ENCODE data around the gene DMXL1. TPM values are rescaled to one million over a fixed set of nuclear protein-coding genes. Genes with fewer than 3 reads are reported as not detected.

The DMXL1 gene
- total RNA-seq, 4 donors from 2014 or later: 38.4 to 157 (median 48.2) TPM

- WGBS, 2 donors (ENCODE audit: low coverage in 1 of 2): 100% methylated on average over 2 to 3 of the region's 7 CpGs
- Histone ChIP-seq H3K4me1 (no peaks in the 10 kb centered on the region), H3K4me3 (no peak overlapping the region), H3K27ac (no peak overlapping the region), H3K9me3 (no peaks in the 10 kb centered on the region), H3K36me3 (peaks cover 3 to 56% of the 10 kb centered on the region in 2 donors), H3K27me3 (no peaks in the 10 kb centered on the region)
- ATAC-seq: no peak
- TF ChIP-seq POLR2AphosphoS5 (IDR thresholded peaks at IDR 0.05) (no peak), EP300 (IDR thresholded peaks at IDR 0.05) (no peak), POLR2A (IDR thresholded peaks at IDR 0.05) (no peak), CTCF (IDR thresholded peaks at IDR 0.05) (no peak)
Measured at GRCh38 chr5:119136666-119137318, 65.9 kb downstream of the DMXL1 start.

- Histone ChIP-seq H3K9me3 (peaks cover 0 to 11% (median 0%) of the 10 kb centered on the region in 3 donors), H3K4me1 (no peaks in the 10 kb centered on the region), H3K4me3 (no peak overlapping the region), H3K36me3 (peaks cover under 1 to 89% of the 10 kb centered on the region in 2 donors), H3K27me3 (no peaks in the 10 kb centered on the region), H3K27ac (no peak overlapping the region)
- no peak for ATAC-seq
- 85 to 98% methylated on average over 4 of the region's 4 CpGs for WGBS, 2 donors (ENCODE audit: low coverage in 1 of 2)
- TF ChIP-seq EP300 (IDR thresholded peaks at IDR 0.05) (no peak), POLR2AphosphoS5 (IDR thresholded peaks at IDR 0.05) (no peak), POLR2A (IDR thresholded peaks at IDR 0.05) (no peak), CTCF (IDR thresholded peaks at IDR 0.05) (no peak)
Measured at GRCh38 chr5:119153629-119154028, 82.7 kb downstream of the DMXL1 start.

- WGBS, 2 donors (ENCODE audit: low coverage in 1 of 2): 100% methylated on average over 1 to 2 of the region's 2 CpGs
- no peak for ATAC-seq
- H3K27ac ChIP-seq: no peak overlapping the region
- H3K4me3 ChIP-seq: no peak overlapping the region
- TF ChIP-seq EP300 (IDR thresholded peaks at IDR 0.05) (no peak), CTCF (IDR thresholded peaks at IDR 0.05) (no peak), POLR2A (IDR thresholded peaks at IDR 0.05) (no peak), POLR2AphosphoS5 (IDR thresholded peaks at IDR 0.05) (no peak)
- peaks cover 0 to 11% (median 0%) of the 10 kb centered on the region in 3 donors for H3K9me3 ChIP-seq
- peaks cover 0 to 67% of the 10 kb centered on the region in 2 donors for H3K36me3 ChIP-seq
- no peaks in the 10 kb centered on the region for H3K27me3 ChIP-seq
- H3K4me1 ChIP-seq: no peaks in the 10 kb centered on the region
Measured at GRCh38 chr5:119158144-119158543, 87.3 kb downstream of the DMXL1 start.

GRCh38 chr5:119161430-119161829 lies 90.5 kb downstream of the DMXL1 start:
- Histone ChIP-seq H3K4me1 (no peaks in the 10 kb centered on the region), H3K27me3 (no peaks in the 10 kb centered on the region)
- no CpG with 5 or more reads among the region's 4 CpGs for WGBS, 2 donors (ENCODE audit: low coverage in 1 of 2)

More at GRCh38 chr5:119161430-119161829, 90.5 kb downstream of the DMXL1 start:
- peaks cover 0 to 11% (median 0%) of the 10 kb centered on the region in 3 donors for H3K9me3 ChIP-seq
- no peak for ATAC-seq
- no peak overlapping the region for H3K27ac ChIP-seq
- peaks cover 0 to 61% of the 10 kb centered on the region in 2 donors for H3K36me3 ChIP-seq
- H3K4me3 ChIP-seq: no peak overlapping the region
- TF ChIP-seq CTCF (IDR thresholded peaks at IDR 0.05): no peak
- no peak for TF ChIP-seq POLR2A (IDR thresholded peaks at IDR 0.05)
- TF ChIP-seq POLR2AphosphoS5 (IDR thresholded peaks at IDR 0.05): no peak
- no peak for TF ChIP-seq EP300 (IDR thresholded peaks at IDR 0.05)

Measured in gastroesophageal sphincter (tissue), 4 donors.